ENCODE results near the gene OR7D4.

OR7D4 gene

GRCh38 chr19:9166846-9167245 lies 52.5 kb downstream of the OR7D4 start:
- Histone ChIP-seq H3K36me3 (ENCODE audit: insufficient read depth, low read length) (peaks cover 17% of the 10 kb centered on the region), H2AFZ (ENCODE audit: low read length, unreplicated experiment) (no peak overlapping the region), H3K4me3 (ENCODE audit: low read depth, low read length) (no peak overlapping the region), H3K79me2 (ENCODE audit: control insufficient read depth, insufficient read depth, low read length, unreplicated experiment) (no peaks in the 10 kb centered on the region), H3K27me3 (ENCODE audit: insufficient read depth, low read length) (no peaks in the 10 kb centered on the region), H3K27ac (ENCODE audit: low read depth, low read length) (no peak overlapping the region), H3K4me1 (ENCODE audit: control insufficient read depth, insufficient read depth, low read length, unreplicated experiment) (no peaks in the 10 kb centered on the region)

DNA sequence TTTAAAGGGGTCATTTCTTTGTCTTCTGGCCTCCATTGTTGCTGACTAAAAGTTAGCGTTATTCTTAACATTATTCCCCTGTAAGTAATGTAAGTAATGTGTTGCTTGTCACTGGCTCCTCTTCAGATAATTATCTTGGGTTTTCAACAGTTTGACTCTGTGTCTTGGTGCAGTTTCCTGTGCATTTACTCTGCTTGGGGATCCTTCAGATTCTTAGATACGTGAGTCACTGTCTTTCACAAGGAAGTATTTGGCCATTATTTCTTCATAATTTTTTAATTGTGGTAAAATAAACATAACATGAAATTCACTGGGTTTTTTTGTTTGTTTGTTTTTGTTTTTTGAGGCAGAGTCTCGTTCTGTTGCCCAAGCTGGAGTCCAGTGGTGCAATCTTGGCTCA lies 54.1 kb downstream of the OR7D4 start:
- H3K27ac ChIP-seq (ENCODE audit: low read depth, low read length) = no peak overlapping the region
- H3K4me1 ChIP-seq (ENCODE audit: control insufficient read depth, insufficient read depth, low read length, unreplicated experiment) = no peaks in the 10 kb centered on the region
- peaks cover 33% of the 10 kb centered on the region for H3K36me3 ChIP-seq (ENCODE audit: insufficient read depth, low read length)
- no peak overlapping the region for H3K4me3 ChIP-seq (ENCODE audit: low read depth, low read length)
- no peak overlapping the region for H2AFZ ChIP-seq (ENCODE audit: low read length, unreplicated experiment)
- H3K79me2 ChIP-seq (ENCODE audit: control insufficient read depth, insufficient read depth, low read length, unreplicated experiment) = no peaks in the 10 kb centered on the region
- H3K27me3 ChIP-seq (ENCODE audit: insufficient read depth, low read length) = no peaks in the 10 kb centered on the region

GRCh38 chr19:9161427-9161826 lies 58.0 kb downstream of the OR7D4 start:
- Histone ChIP-seq H3K36me3 (ENCODE audit: insufficient read depth, low read length) (peaks cover 65% of the 10 kb centered on the region), H3K27ac (ENCODE audit: low read depth, low read length) (no peak overlapping the region), H2AFZ (ENCODE audit: low read length, unreplicated experiment) (no peak overlapping the region), H3K4me1 (ENCODE audit: control insufficient read depth, insufficient read depth, low read length, unreplicated experiment) (no peaks in the 10 kb centered on the region), H3K79me2 (ENCODE audit: control insufficient read depth, insufficient read depth, low read length, unreplicated experiment) (peaks cover 4% of the 10 kb centered on the region), H3K27me3 (ENCODE audit: insufficient read depth, low read length) (no peaks in the 10 kb centered on the region), H3K4me3 (ENCODE audit: low read depth, low read length) (no peak overlapping the region)
